GM18499 (cell line): ENCODE data around the gene CADM2.
"Not testable (repeated sequence)": the region's sequence is repeated elsewhere in the genome, so short reads cannot be mapped to it uniquely, and the experiment has no call there.

Source experiments
- ATAC-seq: cut with Tn5 transposase; IDR thresholded peaks from one replicate; pipeline ENCODE4 v1.9.1; 2021; ENCODE audit warnings: moderate number of reproducible peaks; ENCODE audit not compliant: insufficient read depth, unreplicated experiment

CADM2 gene

GRCh38 chr3:85068911-85069310, 110.1 kb downstream of the CADM2 start:
- no peak for ATAC-seq

GRCh38 chr3:85074003-85074402, 115.2 kb downstream of the CADM2 start:
- ATAC-seq, result no peak

GRCh38 chr3:85075663-85076062, 116.9 kb downstream of the CADM2 start:
- no peak for ATAC-seq

- no peak for ATAC-seq
Observed at GRCh38 chr3:85077018-85077417, 118.2 kb downstream of the CADM2 start.

GRCh38 chr3:85081191-85081906, 122.6 kb downstream of the CADM2 start:
- no peak for ATAC-seq

GRCh38 chr3:85090495-85090894, 131.7 kb downstream of the CADM2 start:
- no peak for ATAC-seq

GRCh38 chr3:85100316-85100715, 141.5 kb downstream of the CADM2 start:
- no peak for ATAC-seq

- no peak for ATAC-seq
Observed at GRCh38 chr3:85102781-85103180, 144.0 kb downstream of the CADM2 start.

- ATAC-seq, result no peak
Observed at GRCh38 chr3:85110393-85110792, 151.6 kb downstream of the CADM2 start.

- no peak for ATAC-seq
Observed at GRCh38 chr3:85120879-85121278, 162.1 kb downstream of the CADM2 start.

- ATAC-seq, result not testable (repeated sequence)
Observed at GRCh38 chr3:85132864-85133263, 174.1 kb downstream of the CADM2 start.

GRCh38 chr3:85133691-85134420, 175.1 kb downstream of the CADM2 start:
- ATAC-seq, result not testable (repeated sequence)

GRCh38 chr3:85142626-85143025, 183.8 kb downstream of the CADM2 start:
- no peak for ATAC-seq

- no peak for ATAC-seq
Observed at GRCh38 chr3:85148036-85148435, 189.2 kb downstream of the CADM2 start.

GRCh38 chr3:85151555-85151954, 192.8 kb downstream of the CADM2 start:
- no peak for ATAC-seq

- not testable (repeated sequence) for ATAC-seq
Observed at GRCh38 chr3:85153279-85153678, 194.5 kb downstream of the CADM2 start.

GRCh38 chr3:85159376-85159775, 200.6 kb downstream of the CADM2 start:
- ATAC-seq, result no peak

- no peak for ATAC-seq
Observed at GRCh38 chr3:85161544-85161943, 202.8 kb downstream of the CADM2 start.

- ATAC-seq, result no peak
Observed at GRCh38 chr3:85162905-85163304, 204.1 kb downstream of the CADM2 start.

- no peak for ATAC-seq
Observed at GRCh38 chr3:85164436-85164835, 205.6 kb downstream of the CADM2 start.

GRCh38 chr3:85167576-85167975, 208.8 kb downstream of the CADM2 start:
- no peak for ATAC-seq

- ATAC-seq, result no peak
Observed at GRCh38 chr3:85170646-85171045, 211.9 kb downstream of the CADM2 start.
